HG03060 (cell line): Measurements from ENCODE around the gene DMTF1.
"Not testable (repeated sequence)": the region's sequence is repeated elsewhere in the genome, so short reads cannot be mapped to it uniquely, and the experiment has no call there.

Source experiments
- ATAC-seq: cut with Tn5 transposase; IDR thresholded peaks from one replicate; pipeline ENCODE4 v1.9.1; 2021; ENCODE audit warnings: low read depth, moderate number of reproducible peaks; ENCODE audit not compliant: unreplicated experiment

Gene DMTF1

GRCh38 chr7:87192784-87193487 is 40.7 kb downstream of the DMTF1 start:
- ATAC-seq = no peak

GRCh38 chr7:87193912-87194311 is 41.7 kb downstream of the DMTF1 start:
- ATAC-seq = no peak

- no peak for ATAC-seq
These were observed 47.0 kb downstream of the DMTF1 start for GRCh38 chr7:87199241-87199640.

- ATAC-seq = no peak
These were observed 47.6 kb downstream of the DMTF1 start for GRCh38 chr7:87199700-87200450.

GRCh38 chr7:87202208-87202607 is 50.0 kb downstream of the DMTF1 start:
- ATAC-seq = no peak

GRCh38 chr7:87202705-87203104 is 50.5 kb downstream of the DMTF1 start:
- no peak for ATAC-seq

GRCh38 chr7:87203929-87204328 is 51.7 kb downstream of the DMTF1 start:
- not testable (repeated sequence) for ATAC-seq

- ATAC-seq = no peak
These were observed 52.7 kb downstream of the DMTF1 start for GRCh38 chr7:87204933-87205332.

- not testable (repeated sequence) for ATAC-seq
These were observed 53.4 kb downstream of the DMTF1 start for GRCh38 chr7:87205701-87206100.

GRCh38 chr7:87206361-87206760 is 54.1 kb downstream of the DMTF1 start:
- ATAC-seq = no peak

GRCh38 chr7:87209295-87209924 is 57.2 kb downstream of the DMTF1 start:
- ATAC-seq = no peak

- ATAC-seq = no peak
These were observed 58.3 kb downstream of the DMTF1 start for GRCh38 chr7:87210506-87210905.

GRCh38 chr7:87212498-87212897 is 60.2 kb downstream of the DMTF1 start:
- ATAC-seq = no peak

- no peak for ATAC-seq
These were observed 61.0 kb downstream of the DMTF1 start for GRCh38 chr7:87213252-87213651.

GRCh38 chr7:87213811-87214210 is 61.6 kb downstream of the DMTF1 start:
- ATAC-seq = no peak

GRCh38 chr7:87215046-87215445 is 62.8 kb downstream of the DMTF1 start:
- ATAC-seq = no peak

GRCh38 chr7:87216701-87217508 is 64.7 kb downstream of the DMTF1 start:
- peak; percentile 66 for ATAC-seq

- no peak for ATAC-seq
These were observed 65.9 kb downstream of the DMTF1 start for GRCh38 chr7:87217983-87218653.

GRCh38 chr7:87218796-87219544 is 66.7 kb downstream of the DMTF1 start:
- ATAC-seq = no peak
